Measurements from ENCODE around the gene TTBK2. TPM values are rescaled to one million over a fixed set of nuclear protein-coding genes. Genes with fewer than 3 reads are reported as not detected.
"Not testable (repeated sequence)": the region's sequence is repeated elsewhere in the genome, so short reads cannot be mapped to it uniquely, and the experiment has no call there.

TTBK2 gene
- 34.3 TPM for total RNA-seq

DNA sequence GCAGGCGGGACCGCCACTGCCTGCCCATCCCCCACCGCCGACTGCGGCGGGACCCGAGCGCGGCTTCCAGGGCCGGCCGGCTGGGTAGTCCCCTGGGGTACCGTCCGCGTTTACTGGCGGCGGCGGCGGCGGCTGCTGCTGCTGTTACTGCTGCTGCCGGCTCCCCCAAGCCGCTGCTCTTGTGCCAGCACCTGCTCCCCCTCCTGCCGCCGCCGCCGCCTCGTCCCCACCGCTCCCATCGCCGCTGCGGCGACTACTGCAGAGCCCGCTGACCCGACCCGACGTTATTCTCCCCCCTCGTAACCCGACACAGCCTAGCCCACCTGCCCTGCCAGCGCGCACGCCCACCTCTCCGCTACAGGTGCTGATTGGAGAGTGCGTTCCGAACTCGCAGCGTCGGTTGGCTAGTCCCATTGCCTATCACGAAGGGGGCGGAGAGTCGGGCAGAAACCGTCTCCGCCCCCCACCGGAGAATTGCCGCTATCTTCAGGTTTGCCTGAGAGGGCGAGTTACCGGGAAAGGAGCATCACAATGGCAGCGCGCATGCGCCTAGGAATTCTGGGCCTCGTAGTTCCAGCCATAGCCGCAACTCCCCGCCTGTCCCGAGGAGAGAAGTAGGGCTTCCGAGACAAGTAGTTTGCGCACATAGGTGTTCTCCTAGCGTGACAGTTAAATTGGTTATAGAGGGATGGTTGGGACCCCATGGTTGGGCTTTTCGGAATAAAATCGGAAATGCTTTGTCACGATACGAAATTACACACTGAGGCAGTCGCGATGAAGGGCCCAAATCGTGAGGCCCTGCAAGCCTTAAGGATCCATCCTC lies at the start of gene TTBK2:
Gene TTBK2, minus strand, starts transcription at position 260 of the 823 bp plus-strand sequence. CDS start 42,161 bp downstream, outside the sequence.
- DNase-seq = peak; percentile 99

- DNase-seq = no peak
These were observed 43.9 kb upstream of the TTBK2 start for GRCh38 chr15:42964476-42964875.

- DNase-seq = no peak
These were observed 34.9 kb upstream of the TTBK2 start for GRCh38 chr15:42955518-42955917.

DNA sequence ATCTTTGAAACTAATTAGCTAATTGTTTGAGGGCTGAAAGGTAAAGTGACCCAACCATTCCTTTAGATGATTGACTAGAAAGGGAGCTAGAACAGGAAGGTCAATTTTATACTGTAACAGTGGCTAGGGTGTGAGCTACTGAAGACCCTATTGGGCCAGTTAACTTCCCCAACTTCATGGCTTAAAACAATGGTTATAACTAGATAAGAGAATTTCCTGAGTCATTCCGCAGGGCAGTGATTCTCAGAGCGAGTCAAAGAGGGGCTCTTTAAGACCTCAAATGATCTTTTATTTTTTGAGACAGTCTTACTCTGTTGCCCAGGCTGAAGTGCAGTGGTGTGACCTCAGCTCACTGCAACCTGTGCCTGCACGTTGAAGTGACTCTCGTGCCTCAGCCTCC lies 33.7 kb upstream of the TTBK2 start:
- no peak for DNase-seq

GRCh38 chr15:42948898-42949297 lies 28.3 kb upstream of the TTBK2 start:
- not testable (repeated sequence) for DNase-seq

DNA sequence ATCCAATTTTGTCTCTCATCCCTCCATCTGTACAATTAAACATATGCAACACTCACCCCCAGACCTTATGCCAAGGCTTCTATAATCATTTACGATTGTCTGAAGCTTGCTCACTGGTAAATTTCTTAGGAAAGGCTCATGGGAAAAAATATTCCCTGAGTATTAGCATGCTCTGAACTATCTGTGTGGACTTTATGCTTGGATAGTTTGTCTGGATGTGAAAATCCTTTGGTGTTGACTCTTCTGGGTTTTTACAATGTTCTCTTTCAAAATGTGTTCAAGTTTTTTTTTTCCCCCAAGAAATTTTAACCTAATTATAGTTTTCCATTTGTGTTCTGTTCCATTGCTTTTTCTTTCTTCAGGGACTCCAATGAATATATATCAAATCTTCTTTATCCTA lies 19.9 kb upstream of the TTBK2 start:
- DNase-seq = no peak

DNA sequence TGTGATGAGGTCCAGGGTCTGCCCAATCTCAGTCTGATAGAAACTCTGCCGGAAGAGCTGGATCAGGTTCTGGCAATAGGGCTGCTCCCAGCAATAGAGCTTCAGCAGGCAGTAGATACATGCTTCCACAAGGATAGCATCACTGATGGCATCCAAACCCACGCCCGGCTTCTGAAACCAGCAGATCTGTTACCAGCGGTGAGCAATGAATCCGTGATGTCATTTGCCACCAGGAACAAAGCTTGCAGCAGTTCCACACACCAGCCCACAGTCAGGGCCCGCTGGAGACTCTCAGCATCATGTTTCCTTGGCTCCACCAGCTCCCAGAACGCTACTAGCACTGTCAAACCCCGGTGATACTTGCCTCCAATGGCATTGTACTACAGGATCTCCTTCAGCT lies 19.3 kb upstream of the TTBK2 start:
- peak; percentile 59 for DNase-seq

DNA sequence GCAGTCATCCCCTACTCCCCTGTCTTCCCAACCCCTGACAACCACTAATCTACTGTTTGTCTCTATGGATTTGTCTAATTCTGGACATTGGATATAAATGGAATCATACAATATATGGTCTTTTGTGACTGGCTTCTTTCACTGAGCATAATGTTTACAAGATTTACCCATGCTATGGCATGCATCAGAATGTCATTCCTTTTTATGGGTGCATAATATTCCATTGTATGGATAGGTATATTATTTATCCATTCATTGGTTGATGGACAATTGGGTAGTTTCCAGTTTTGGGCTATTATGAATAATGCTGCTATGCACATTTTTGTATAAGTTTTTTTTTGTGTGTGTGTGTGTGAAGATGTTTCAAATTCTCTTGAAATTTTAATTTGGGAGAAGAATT lies 16.6 kb upstream of the TTBK2 start:
- no peak for DNase-seq

DNA sequence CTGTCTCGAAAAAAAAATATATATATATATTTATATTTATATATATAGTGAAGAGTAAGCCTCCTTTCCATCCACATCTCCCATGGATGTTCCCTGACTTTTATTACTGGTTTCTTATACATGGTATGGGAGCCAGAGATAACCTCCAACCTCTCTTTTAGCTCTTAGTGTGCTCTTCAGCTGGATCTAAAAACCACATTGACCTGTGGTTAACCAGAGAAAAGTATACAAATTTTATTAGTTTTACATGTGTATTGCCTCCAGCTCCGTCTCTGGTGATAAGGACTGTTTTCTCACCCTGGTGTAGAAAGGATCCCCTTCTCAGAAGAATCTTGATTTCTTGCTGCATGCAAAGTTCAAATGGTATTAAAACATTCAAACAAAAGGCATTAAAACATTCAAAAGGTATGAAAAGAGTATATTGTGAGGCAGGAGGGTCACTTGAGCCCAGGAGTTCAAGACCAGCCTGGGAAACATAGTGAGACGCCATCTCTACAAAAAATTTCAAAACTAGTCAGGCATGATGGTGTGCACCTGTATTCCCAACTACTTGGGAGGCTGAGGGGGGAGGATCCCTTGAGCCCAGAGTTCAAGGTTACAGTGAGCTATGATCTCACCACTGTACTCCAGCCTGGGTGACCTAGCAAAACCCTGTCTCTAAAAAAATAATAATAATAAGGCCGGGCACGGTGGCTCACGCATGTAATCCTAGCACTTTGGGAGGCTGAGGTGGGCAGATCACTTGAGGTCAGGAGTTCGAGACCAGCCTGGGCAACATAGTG lies 13.5 kb upstream of the TTBK2 start:
- no peak for DNase-seq

DNA sequence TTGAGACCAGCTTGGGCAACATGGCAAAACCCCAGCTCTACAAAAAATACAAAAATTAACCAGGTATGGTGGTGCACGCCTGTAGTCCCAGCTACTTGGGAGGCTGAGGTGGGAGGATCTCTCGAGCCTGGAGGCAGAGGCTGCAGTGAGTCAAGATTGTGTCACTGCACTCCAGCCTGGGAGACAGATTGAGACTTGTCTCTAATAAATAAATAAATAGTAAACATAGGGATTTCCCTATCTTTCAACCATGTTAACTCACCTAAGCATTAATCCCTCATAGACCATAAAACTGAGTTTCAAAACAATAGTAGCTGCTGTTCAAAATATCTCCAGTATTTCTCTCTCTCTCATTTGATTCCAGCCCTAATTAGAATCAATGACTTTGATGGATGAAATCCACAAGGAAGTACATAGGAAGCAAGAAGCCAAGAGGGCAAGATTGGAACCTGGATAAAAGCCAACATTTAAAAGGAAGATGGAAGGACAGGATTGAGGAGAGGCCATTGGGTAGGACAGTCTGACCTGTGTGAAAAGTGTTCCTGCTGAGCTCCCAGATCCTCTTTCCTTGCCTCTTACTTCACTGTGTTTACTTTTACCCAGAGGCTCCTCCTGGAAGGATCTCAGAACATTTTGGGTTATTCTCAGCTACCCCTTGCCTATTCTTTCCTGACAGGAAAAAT lies 12.4 kb upstream of the TTBK2 start:
- DNase-seq = no peak

- DNase-seq = no peak
These were observed 11.3 kb upstream of the TTBK2 start for GRCh38 chr15:42931702-42932486.

DNA sequence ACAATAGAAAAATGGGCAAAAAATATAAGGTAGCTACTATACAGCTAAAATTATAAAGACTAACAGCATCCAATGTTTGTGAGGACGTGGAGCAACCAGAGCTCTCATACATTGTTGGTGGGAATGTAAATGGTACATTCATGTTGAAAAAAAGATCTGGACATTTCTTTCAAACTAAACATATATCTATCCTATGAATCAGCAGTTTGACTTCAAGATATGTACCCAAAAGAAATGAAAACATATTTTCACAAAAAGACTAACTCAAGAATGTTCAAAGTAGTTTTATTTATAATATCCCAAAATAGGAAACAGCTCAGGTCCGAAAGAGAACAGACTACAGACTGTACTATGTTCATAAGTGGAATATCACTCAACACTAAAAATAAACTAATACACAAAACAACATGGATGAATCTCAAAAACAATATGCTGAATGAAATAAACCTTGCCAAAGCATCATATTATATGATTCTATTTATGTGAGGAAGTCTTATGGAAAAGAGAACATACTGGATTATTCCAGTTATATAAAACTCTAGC lies 8.8 kb upstream of the TTBK2 start:
- DNase-seq = no peak

GRCh38 chr15:42921342-42921731 lies 759 bp upstream of the TTBK2 start:
- DNase-seq = no peak

- peak; percentile 22 for DNase-seq
These were observed 619 bp downstream of the TTBK2 start for GRCh38 chr15:42919799-42920518.

- DNase-seq = no peak
These were observed 1.3 kb downstream of the TTBK2 start for GRCh38 chr15:42919308-42919707.

DNA sequence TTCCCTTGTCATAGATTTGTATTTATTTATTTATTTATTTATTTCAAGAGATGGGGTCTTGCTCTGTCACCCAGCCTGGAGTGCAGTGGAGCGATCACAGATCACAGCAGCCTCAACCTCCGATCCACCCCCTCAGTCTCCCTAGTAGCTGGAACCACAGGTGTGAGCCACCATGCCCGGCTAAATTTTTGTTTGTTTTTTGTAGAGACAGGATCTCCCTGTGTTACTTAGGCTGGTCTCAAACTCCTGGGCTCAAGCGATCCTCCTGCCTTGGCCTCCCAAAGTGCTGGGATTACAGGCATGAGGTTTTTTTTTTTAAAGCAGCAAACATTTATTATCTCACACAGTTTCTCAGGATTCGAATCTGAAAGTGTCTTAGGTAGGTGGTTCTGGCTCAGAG lies 2.5 kb downstream of the TTBK2 start:
- DNase-seq = no peak

DNA sequence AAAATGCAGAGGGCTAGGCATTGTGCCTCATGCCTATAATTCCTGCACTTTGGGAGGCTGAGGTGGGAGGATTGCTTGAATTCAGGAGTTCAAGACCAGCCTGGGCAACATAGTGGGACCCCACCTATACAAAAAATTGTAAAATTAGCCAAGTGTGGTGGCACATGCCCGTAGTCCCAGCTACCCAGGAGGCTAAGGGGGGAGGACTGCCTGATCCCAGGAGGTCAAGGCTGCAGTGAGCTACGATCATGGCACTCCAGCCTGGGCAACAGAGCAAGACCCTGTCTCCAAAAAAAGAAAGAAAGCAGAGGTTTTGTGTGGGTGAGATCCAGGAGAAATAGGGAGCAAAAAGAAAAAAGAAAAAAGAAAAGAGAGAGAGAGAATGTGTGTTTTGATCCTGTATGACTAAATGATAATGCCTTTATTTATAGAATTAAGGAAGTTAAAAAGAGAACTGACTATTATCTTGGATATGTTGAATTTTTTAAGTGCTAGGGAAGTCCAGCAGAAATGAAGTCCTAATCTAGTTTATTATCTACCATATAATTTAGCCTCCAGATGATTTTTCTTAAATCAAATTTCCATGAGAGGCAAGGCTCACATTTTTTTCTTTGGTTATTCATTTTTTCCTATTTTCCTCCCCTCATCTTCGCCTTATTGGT lies 4.8 kb downstream of the TTBK2 start:
- no peak for DNase-seq

DNA sequence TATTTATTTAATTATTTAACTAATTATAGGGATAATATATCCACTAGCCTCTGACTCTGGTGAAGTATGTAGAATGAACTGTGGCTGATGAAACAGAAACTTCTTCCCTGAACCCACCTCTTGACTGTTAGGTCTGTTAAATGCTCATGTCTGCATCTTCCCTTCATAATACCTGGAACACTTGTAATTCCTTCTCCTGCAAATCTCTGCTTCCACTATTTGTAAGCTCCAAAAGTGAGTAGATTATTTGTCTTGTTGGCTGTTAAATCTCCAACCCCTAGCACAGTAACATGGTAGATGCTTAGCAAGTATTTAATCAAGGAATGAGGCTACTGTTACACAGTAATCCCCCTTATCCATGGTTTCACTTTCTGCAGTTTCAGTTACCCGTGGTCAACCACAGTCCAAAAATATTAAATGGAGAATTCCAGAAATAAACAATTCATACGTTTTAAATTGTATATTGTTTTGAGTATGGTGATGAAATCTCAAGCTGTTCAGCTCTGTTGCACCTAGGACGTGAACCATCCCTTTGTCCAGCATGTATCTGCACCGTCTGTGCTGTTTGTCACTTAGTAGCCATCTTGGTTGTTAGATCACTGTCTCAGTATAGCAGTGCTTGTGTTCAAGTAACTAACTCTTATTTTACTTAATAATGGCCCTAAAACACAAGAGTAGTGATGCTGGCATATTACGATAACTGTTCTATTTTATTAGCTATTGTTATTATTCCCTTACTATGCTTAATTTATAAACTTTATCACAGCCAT lies 5.7 kb downstream of the TTBK2 start:
- no peak for DNase-seq

GRCh38 chr15:42911058-42911592 lies 9.5 kb downstream of the TTBK2 start:
- DNase-seq = no peak

DNA sequence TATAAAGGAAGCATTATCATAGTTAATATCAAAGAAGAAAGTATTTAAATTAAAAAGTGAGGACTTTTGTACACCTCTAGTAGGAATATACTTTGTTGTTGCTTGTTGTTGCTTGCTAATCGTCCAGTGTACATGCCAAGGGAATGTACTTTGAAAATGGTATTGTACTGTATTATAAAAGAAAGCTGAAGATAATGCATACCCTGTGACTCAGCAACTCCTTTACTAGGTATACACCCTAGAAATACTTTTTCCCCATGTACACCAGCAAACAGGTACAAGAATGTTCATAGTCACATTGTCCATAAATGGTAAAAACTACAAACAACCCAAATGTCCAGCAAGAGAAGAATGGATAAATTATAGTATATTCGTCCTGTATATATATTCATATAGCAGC lies 12.0 kb downstream of the TTBK2 start:
- DNase-seq = no peak

Measured in occipital lobe (tissue), 2 donors.